Neuron (in vitro differentiated cells): ENCODE data around the gene MBD2.

Source experiments
- H2AFZ ChIP-seq: one replicate; pipeline ENCODE4 v1.6.1; 2013; ENCODE audit warnings: low read depth, mild to moderate bottlenecking, inconsistent platforms, low read length, moderate library complexity
- H3K27me3 ChIP-seq: one replicate; pipeline ENCODE4 v1.6.1; 2013; ENCODE audit warnings: low read length; ENCODE audit not compliant: insufficient read depth
- H3K36me3 ChIP-seq: one replicate; pipeline ENCODE4 v1.6.1; 2013; ENCODE audit warnings: low read length; ENCODE audit not compliant: insufficient read depth
- H3K4me1 ChIP-seq: one replicate; pipeline ENCODE4 v1.6.1; 2013; ENCODE audit warnings: low read length; ENCODE audit not compliant: insufficient read depth
- H3K4me3 ChIP-seq: 2 replicates; pipeline ENCODE4 v1.5.1; 2013; ENCODE audit warnings: mild to moderate bottlenecking, low read length, moderate library complexity
- H3K9me3 ChIP-seq: one replicate; pipeline ENCODE4 v1.6.1; 2013; ENCODE audit warnings: low read length

Gene MBD2

GRCh38 chr18:54119524-54120019, 104.9 kb downstream of the MBD2 start:
- H3K36me3 ChIP-seq: no peaks in the 10 kb centered on the region
- H3K9me3 ChIP-seq: no peaks in the 10 kb centered on the region
- peak overlapping the region; percentile 6 for H3K4me3 ChIP-seq
- no peaks in the 10 kb centered on the region for H3K27me3 ChIP-seq
- H2AFZ ChIP-seq: no peak overlapping the region
- H3K4me1 ChIP-seq: peaks cover 5% of the 10 kb centered on the region

GRCh38 chr18:54117853-54118773, 106.4 kb downstream of the MBD2 start:
- Histone ChIP-seq H3K36me3 (no peaks in the 10 kb centered on the region), H3K27me3 (no peaks in the 10 kb centered on the region), H2AFZ (no peak overlapping the region), H3K4me3 (no peak overlapping the region), H3K4me1 (peaks cover 5% of the 10 kb centered on the region), H3K9me3 (no peaks in the 10 kb centered on the region)

GRCh38 chr18:54116541-54117257, 107.8 kb downstream of the MBD2 start:
- Histone ChIP-seq H3K27me3 (no peaks in the 10 kb centered on the region), H3K4me1 (peaks cover 5% of the 10 kb centered on the region), H2AFZ (no peak overlapping the region), H3K36me3 (no peaks in the 10 kb centered on the region), H3K4me3 (no peak overlapping the region), H3K9me3 (no peaks in the 10 kb centered on the region)

DNA sequence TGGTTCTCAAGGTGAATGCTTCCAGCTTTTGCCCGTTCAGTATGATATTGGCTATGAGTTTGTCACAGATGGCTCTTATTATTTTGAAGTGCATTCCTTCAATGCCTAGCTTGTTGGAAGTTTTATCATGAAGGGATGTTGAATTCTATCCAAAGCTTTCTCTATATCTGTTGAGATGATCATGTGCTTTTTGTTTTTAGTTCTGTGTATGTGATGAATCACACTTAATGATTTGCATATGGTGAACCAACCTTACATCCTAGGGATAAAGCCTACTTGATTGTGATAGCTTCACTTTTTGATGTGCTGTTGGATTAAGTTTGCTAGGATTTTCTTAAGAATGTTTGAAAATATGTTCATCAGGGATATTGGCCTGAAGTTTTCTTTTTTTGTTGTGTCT, 112.1 kb downstream of the MBD2 start:
- H3K9me3 ChIP-seq: no peaks in the 10 kb centered on the region
- no peak overlapping the region for H2AFZ ChIP-seq
- H3K4me1 ChIP-seq: peaks cover 5% of the 10 kb centered on the region
- H3K4me3 ChIP-seq: no peak overlapping the region
- H3K36me3 ChIP-seq: no peaks in the 10 kb centered on the region
- H3K27me3 ChIP-seq: no peaks in the 10 kb centered on the region

DNA sequence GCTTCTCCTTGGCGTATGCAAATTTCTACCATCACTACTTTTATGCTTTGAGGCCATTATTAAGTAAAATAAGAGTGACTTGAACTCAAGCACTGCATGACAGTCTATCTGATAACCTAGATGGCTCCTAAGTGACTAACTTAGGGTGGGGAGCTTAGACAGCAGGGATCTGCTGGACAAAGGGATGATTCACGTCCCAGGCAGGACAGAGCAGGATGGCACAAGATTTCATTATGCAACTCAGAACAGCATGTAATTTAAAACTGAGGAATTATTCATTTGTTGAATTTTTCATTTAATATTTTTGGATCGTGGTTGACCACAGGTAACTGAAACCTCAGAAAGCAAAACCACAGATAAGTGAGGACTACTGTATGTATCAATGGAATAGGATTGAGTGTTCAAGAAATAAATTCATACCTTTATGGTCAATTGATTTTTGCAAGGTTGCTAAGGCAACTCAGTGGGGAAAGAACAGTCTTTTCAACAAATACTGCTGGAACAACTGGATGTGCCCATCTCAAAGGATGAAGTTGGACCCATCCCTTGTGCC, 115.3 kb downstream of the MBD2 start:
- H3K4me1 ChIP-seq: no peaks in the 10 kb centered on the region
- H3K36me3 ChIP-seq: no peaks in the 10 kb centered on the region
- no peak overlapping the region for H2AFZ ChIP-seq
- H3K4me3 ChIP-seq: no peak overlapping the region
- H3K27me3 ChIP-seq: no peaks in the 10 kb centered on the region
- H3K9me3 ChIP-seq: no peaks in the 10 kb centered on the region

DNA sequence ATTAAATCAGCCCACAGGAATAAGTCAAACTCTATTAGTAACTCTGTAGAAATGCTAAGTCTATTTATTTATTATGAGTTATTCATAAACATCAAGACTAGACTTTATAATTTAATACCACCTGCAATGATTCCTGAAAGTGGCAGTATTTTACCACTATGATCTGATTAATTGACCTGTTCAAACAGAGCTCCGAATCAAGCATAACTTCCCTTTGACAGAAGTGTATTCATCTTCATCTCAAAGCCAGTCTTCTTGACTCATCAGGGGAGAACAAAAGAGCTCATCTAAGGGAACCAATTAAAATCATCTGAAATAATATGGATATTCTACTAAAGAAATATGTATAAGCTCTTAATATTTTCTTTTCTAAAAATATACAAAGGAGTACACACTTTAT, 122.3 kb downstream of the MBD2 start:
- no peaks in the 10 kb centered on the region for H3K27me3 ChIP-seq
- H3K4me1 ChIP-seq: no peaks in the 10 kb centered on the region
- H3K9me3 ChIP-seq: no peaks in the 10 kb centered on the region
- H3K4me3 ChIP-seq: no peak overlapping the region
- H2AFZ ChIP-seq: no peak overlapping the region
- H3K36me3 ChIP-seq: no peaks in the 10 kb centered on the region
